GM12878 (cell line): ENCODE results near the gene GSTA4.

Experiments
- BHLHE40 ChIP-seq, 2 experiments: fragments of 450-650 bp in 1 of 2; IDR thresholded peaks; 2 replicates each; pipeline ENCODE4 v1.6.1; 2011 to 2017; ENCODE audit warnings: low read depth in 2 of 2, borderline replicate concordance in 1 of 2, improper control_type of control experiment in 1 of 2, low read length in 1 of 2, mild to moderate bottlenecking in 1 of 2
- CHD2 ChIP-seq: IDR thresholded peaks from 2 replicates; pipeline ENCODE4 v1.6.1; 2011; ENCODE audit warnings: low read depth, low read length, improper control_type of control experiment, borderline replicate concordance
- DPF2 ChIP-seq: fragments of 450-650 bp; IDR thresholded peaks from 2 replicates; pipeline ENCODE4 v1.6.1; 2017; ENCODE audit warnings: mild to moderate bottlenecking
- NR2C1 ChIP-seq: fragments of 450-650 bp; IDR thresholded peaks from 2 replicates; pipeline ENCODE4 v1.6.1; 2017; ENCODE audit warnings: antibody characterized with exemption, mild to moderate bottlenecking, moderate library complexity
- USF2 ChIP-seq: IDR thresholded peaks from 2 replicates; pipeline ENCODE4 v1.6.1; 2011; ENCODE audit warnings: low read depth, low read length, improper control_type of control experiment, borderline replicate concordance
- YY1 ChIP-seq: IDR thresholded peaks from 2 replicates; pipeline ENCODE4 v1.6.1; 2011; ENCODE audit warnings: low read depth, mild to moderate bottlenecking, low read length
- ZBTB33 ChIP-seq: fragments of 450-650 bp; IDR thresholded peaks from 2 replicates; pipeline ENCODE4 v1.6.1; 2017; ENCODE audit warnings: mild to moderate bottlenecking
- ZNF24 ChIP-seq: fragments of 450-650 bp; IDR thresholded peaks from 2 replicates; pipeline ENCODE4 v1.6.1; 2017; ENCODE audit warnings: antibody characterized with exemption, mild to moderate bottlenecking
- TF ChIP-seq, protein P1 (sequence below), 3 experiments: IDR thresholded peaks in 2 of 3; conservative IDR thresholded peaks in 1 of 3; 2 replicates each; pipeline ENCODE4 v1.5.1; 2011; ENCODE audit warnings: low read depth in 3 of 3, low read length in 3 of 3, mild to moderate bottlenecking in 3 of 3, control low read depth in 2 of 3, moderate library complexity in 2 of 3, inconsistent platforms in 1 of 3, mixed read lengths in 1 of 3; ENCODE audit not compliant: control insufficient read depth in 2 of 3, insufficient read depth in 1 of 3; ENCODE audit errors: extremely low read depth in 1 of 3
- TF ChIP-seq, protein P2 (sequence below): fragments of 450-650 bp; IDR thresholded peaks from 2 replicates; pipeline ENCODE4 v1.6.1; 2017; ENCODE audit warnings: antibody characterized with exemption, mild to moderate bottlenecking, moderate library complexity
- TF ChIP-seq, protein P3 (sequence below): IDR thresholded peaks from 2 replicates; pipeline ENCODE4 v1.6.1; 2012; ENCODE audit warnings: low read depth, low read length, improper control_type of control experiment

GRCh38 chr6:52990342-52990741 is 4.7 kb downstream of the GSTA4 start:
- TF ChIP-seq ZNF24, result no peak
- TF ChIP-seq, protein P1, sequence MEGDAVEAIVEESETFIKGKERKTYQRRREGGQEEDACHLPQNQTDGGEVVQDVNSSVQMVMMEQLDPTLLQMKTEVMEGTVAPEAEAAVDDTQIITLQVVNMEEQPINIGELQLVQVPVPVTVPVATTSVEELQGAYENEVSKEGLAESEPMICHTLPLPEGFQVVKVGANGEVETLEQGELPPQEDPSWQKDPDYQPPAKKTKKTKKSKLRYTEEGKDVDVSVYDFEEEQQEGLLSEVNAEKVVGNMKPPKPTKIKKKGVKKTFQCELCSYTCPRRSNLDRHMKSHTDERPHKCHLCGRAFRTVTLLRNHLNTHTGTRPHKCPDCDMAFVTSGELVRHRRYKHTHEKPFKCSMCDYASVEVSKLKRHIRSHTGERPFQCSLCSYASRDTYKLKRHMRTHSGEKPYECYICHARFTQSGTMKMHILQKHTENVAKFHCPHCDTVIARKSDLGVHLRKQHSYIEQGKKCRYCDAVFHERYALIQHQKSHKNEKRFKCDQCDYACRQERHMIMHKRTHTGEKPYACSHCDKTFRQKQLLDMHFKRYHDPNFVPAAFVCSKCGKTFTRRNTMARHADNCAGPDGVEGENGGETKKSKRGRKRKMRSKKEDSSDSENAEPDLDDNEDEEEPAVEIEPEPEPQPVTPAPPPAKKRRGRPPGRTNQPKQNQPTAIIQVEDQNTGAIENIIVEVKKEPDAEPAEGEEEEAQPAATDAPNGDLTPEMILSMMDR (IDR thresholded peaks at IDR 0.05 in 2 of 3, conservative IDR thresholded peaks at IDR 0.05 in 1 of 3; ENCODE audit: control insufficient read depth in 2 of 3, extremely low read depth in 1 of 3, insufficient read depth in 1 of 3, low read depth in 3 of 3, low read length in 3 of 3), result no peak
- TF ChIP-seq, protein P2, sequence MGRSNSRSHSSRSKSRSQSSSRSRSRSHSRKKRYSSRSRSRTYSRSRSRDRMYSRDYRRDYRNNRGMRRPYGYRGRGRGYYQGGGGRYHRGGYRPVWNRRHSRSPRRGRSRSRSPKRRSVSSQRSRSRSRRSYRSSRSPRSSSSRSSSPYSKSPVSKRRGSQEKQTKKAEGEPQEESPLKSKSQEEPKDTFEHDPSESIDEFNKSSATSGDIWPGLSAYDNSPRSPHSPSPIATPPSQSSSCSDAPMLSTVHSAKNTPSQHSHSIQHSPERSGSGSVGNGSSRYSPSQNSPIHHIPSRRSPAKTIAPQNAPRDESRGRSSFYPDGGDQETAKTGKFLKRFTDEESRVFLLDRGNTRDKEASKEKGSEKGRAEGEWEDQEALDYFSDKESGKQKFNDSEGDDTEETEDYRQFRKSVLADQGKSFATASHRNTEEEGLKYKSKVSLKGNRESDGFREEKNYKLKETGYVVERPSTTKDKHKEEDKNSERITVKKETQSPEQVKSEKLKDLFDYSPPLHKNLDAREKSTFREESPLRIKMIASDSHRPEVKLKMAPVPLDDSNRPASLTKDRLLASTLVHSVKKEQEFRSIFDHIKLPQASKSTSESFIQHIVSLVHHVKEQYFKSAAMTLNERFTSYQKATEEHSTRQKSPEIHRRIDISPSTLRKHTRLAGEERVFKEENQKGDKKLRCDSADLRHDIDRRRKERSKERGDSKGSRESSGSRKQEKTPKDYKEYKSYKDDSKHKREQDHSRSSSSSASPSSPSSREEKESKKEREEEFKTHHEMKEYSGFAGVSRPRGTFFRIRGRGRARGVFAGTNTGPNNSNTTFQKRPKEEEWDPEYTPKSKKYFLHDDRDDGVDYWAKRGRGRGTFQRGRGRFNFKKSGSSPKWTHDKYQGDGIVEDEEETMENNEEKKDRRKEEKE, result no peak
- TF ChIP-seq BHLHE40 (IDR thresholded peaks at IDR 0.05; ENCODE audit: borderline replicate concordance in 1 of 2, low read depth in 2 of 2, low read length in 1 of 2), result no peak
- TF ChIP-seq, protein P3, sequence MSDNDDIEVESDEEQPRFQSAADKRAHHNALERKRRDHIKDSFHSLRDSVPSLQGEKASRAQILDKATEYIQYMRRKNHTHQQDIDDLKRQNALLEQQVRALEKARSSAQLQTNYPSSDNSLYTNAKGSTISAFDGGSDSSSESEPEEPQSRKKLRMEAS, result no peak
- no peak for TF ChIP-seq CHD2
- no peak for TF ChIP-seq DPF2
- no peak for TF ChIP-seq NR2C1
- no peak for TF ChIP-seq YY1
- TF ChIP-seq ZBTB33, result no peak
- TF ChIP-seq USF2, result no peak
